Epithelial cell of esophagus (primary cell): ENCODE measurements around the gene C11orf21.
A peak's percentile ranks its signal among the peaks of the same experiment; 100 is the strongest.
"Not testable (repeated sequence)": the region's sequence is repeated elsewhere in the genome, so short reads cannot be mapped to it uniquely, and the experiment has no call there.

Experiments used
- DNase-seq: peaks from one replicate; pipeline ENCODE4 v3.0.0; 2010; ENCODE audit warnings: low read depth
- H3K4me3 ChIP-seq: 2 replicates; pipeline ENCODE4 v1.5.1; 2011; ENCODE audit warnings: mild to moderate bottlenecking, low read length, control low read depth
- TF ChIP-seq, protein P1 (sequence below): IDR thresholded peaks from 2 replicates; pipeline ENCODE4 v1.5.1; 2011; ENCODE audit warnings: low read depth, mild to moderate bottlenecking, low read length, control low read depth, inconsistent platforms; ENCODE audit not compliant: insufficient read depth; ENCODE audit errors: missing control alignments

C11orf21 gene

DNA sequence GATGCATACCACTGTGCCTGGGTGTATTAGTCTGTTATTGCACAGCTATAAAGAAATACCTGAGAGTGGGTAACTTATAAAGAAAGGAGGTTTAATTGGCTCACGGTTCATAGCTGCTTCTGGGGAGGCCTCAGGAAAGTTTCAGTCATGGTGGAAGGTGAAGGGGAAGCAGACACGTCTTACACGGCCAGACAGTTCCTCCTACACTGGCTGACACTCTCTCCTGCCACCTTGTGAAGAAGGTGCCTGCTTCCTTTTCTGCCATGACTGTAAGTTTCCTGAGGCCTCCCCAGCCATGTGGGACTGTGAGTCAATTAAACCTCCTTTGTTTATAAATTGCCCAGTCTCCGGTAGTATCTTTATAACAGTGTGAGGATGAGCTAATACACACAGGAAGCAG lies 41.8 kb upstream of the C11orf21 start:
- H3K4me3 ChIP-seq, result no peak overlapping the region
- TF ChIP-seq, protein P1, sequence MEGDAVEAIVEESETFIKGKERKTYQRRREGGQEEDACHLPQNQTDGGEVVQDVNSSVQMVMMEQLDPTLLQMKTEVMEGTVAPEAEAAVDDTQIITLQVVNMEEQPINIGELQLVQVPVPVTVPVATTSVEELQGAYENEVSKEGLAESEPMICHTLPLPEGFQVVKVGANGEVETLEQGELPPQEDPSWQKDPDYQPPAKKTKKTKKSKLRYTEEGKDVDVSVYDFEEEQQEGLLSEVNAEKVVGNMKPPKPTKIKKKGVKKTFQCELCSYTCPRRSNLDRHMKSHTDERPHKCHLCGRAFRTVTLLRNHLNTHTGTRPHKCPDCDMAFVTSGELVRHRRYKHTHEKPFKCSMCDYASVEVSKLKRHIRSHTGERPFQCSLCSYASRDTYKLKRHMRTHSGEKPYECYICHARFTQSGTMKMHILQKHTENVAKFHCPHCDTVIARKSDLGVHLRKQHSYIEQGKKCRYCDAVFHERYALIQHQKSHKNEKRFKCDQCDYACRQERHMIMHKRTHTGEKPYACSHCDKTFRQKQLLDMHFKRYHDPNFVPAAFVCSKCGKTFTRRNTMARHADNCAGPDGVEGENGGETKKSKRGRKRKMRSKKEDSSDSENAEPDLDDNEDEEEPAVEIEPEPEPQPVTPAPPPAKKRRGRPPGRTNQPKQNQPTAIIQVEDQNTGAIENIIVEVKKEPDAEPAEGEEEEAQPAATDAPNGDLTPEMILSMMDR, result no peak
- DNase-seq, result no peak

DNA sequence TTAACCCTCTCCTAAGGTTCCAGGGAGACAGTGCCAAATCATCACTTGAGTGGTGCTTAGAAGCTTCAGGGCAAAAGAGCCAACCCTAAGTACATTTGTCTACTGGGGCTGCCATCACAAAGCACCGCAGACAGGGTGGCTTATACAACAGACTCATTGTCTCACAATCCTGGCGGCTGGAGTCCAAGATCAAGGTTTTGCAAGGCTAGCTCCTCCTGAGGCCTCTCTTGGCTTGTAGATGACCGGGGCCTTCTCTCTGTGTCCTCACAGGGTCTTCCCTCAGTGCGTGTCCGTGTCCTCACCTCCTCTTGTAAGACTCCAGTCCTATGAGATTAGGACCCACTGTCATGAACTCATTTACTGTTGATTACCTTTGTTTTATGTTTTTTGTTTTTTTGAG lies 41.3 kb upstream of the C11orf21 start:
- TF ChIP-seq, protein P1, result no peak
- DNase-seq, result no peak
- no peak overlapping the region for H3K4me3 ChIP-seq

DNA sequence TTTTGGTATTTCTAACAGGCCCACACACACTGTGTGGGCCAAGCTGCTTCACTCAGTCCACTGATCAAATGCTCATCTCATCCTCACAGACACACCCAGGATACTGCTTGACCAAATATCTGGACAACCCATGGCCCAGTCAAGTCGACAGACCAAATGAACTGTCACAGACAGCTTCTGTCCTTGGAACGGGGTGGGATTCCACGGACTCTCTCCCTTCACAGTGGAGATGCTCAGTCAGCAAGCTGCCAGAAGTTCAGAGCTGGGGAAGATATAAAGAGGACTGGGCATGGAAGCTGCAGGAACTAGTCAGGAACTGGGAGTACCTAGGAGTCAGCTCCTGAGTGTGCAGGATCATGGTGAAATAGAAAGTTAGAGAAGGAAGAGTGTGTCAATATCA lies 40.8 kb upstream of the C11orf21 start:
- DNase-seq, result no peak
- TF ChIP-seq, protein P1, result no peak
- H3K4me3 ChIP-seq, result no peak overlapping the region

DNA sequence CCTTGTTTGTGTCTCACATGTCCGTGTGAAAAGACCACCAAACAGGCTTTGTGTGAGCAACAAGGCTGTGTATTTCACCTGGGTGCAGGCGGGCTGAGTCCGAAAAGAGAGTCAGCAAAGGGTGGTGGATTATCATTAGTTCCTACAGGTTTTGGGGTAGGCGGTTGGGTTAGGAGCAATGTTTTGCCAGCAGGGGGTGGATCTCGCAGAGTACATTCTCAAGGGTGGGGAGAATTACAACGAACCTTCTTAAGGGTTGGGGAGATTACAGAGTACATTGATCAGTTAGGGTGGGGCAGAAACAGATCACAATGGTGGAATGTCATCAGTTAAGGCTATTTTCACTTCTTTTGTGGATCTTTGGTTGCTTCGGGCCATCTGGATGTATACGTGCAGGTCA lies 37.0 kb upstream of the C11orf21 start:
- H3K4me3 ChIP-seq, result not testable (repeated sequence)
- TF ChIP-seq, protein P1, result peak; percentile 23
- peak; percentile 16 for DNase-seq

DNA sequence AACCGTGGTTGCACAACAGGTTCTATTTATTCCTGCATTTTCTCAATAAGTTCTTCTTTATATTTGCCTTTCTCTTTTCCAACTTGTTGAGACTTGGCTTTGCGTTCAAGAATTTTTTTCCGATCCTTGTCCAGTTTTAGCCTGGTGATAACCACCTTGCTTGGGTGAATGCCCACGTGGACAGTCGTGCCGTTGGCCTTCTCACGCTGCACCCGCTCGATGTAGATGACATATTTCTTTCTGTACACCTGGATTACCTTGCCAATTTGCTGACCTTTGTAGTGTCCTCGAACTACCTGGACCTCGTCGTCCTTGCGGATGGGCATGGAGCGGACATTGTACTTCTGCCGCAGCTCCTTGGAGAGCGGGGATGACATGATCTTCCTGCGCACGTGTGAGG lies 33.6 kb upstream of the C11orf21 start:
- not testable (repeated sequence) for DNase-seq, H3K4me3 ChIP-seq

DNA sequence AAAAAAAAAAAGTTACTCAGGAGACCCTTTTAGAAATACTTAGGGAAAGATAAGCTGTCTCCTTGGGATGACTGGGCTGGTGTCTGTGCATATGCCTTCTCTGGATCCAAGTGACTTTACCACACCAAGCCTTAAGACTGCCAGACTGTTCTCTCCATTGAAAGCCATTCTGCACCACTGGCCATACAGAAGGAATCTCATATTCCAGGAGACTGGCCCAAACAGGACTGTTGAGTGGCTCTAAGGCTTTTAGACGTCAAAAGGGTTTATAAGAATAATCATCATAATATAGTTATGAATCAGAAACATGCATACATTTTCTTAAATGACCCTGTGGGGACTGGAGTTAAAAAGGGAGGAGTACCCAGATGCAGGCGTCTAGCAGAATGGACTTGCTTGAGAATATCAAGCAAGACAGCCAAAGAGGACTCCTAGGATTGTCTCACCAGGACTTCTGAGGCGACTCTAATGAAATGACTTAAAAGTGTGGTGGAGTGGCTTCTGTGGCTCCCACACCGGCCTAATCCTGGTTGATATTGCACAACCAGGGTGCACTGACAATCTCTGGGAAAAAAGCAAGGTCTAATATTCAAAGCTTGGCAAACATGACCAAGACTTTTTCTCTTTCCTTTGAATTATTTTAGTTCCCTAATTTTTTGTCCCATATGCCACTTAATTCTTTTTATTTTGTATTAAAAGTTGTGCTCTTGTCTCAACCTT lies 31.9 kb upstream of the C11orf21 start:
- DNase-seq, H3K4me3 ChIP-seq: not testable (repeated sequence)

DNA sequence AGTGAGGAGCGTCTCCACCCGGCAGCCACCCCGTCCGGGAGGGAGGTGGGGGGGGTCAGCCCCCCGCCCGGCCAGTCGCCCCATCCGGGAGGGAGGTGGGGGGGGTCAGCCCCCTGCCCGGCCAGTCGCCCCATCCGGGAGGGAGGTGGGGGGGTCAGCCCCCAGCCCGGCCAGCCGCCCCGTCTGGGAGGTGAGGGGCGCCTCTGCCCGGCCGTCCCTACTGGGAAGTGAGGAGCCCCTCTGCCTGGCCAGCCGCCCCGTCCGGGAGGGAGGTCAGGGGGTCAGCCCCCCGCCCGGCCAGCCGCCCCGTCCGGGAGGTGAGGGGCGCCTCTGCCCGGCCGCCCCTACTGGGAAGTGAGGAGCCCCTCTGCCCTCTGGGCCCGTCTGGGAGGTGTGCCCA lies 30.9 kb upstream of the C11orf21 start:
- not testable (repeated sequence) for H3K4me3 ChIP-seq, DNase-seq

DNA sequence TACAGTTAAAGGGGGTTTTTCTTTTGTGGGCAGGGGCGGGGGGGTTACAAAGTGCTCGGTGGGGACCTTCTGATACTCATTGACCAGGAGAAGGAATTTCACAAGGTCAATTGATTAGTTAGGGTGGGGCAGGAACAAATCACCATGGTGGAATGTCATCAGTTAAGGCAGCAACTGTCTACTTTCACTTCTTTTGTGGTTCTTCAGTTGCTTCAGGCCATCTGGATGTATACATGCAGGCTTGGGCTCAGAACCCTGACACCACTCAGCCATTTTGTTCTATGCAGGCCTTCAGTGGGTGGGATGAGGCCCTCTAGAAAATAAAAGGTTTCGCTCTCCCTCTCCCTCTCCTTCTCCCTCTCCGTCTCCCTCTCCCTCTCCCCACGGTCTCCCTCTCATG lies 29.7 kb upstream of the C11orf21 start:
- DNase-seq, result no peak
- H3K4me3 ChIP-seq, result no peak overlapping the region
- TF ChIP-seq, protein P1, result no peak

DNA sequence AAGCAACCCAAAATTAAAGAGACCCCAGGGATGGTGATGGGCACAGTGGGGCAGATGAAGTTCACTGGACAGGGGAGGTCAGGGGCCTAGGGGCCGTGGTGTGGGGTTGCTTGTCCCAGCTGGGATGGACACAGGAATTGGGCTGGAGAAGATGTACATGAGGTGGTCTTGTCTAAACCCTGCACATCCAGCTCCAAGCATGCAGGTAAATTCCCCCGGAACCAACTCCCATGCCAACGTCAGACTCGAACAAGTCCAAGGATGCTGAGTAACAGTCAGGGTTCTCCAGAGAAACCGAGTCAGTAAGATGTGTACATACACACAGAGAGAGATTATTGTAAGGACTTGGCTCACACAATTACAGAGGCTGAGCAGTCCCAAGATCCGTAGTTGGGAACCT lies 29.0 kb upstream of the C11orf21 start:
- TF ChIP-seq, protein P1, result no peak
- no peak overlapping the region for H3K4me3 ChIP-seq
- DNase-seq, result no peak
